Tibial nerve (tissue), 3 donors: Measurements from ENCODE around the gene HES2.

Source experiments
- POLR2A ChIP-seq, 2 donors: fragments of 450-650 bp; IDR thresholded peaks; one replicate each; pipeline ENCODE4 v1.6.1; 2017; ENCODE audit warnings: antibody characterized with exemption in 2 of 2, mild to moderate bottlenecking in 2 of 2, moderate library complexity in 2 of 2
- TF ChIP-seq, protein P1 (sequence below), 5 experiments: fragments of 200-600 bp in 3 of 5; fragments of 450-650 bp in 2 of 5; sonication (generic) in 3 of 5; IDR thresholded peaks; one replicate each; pipeline ENCODE4 v1.5.1; 2016 to 2019; ENCODE audit warnings: antibody characterized with exemption in 5 of 5, mild to moderate bottlenecking in 3 of 5, moderate library complexity in 2 of 5

DNA sequence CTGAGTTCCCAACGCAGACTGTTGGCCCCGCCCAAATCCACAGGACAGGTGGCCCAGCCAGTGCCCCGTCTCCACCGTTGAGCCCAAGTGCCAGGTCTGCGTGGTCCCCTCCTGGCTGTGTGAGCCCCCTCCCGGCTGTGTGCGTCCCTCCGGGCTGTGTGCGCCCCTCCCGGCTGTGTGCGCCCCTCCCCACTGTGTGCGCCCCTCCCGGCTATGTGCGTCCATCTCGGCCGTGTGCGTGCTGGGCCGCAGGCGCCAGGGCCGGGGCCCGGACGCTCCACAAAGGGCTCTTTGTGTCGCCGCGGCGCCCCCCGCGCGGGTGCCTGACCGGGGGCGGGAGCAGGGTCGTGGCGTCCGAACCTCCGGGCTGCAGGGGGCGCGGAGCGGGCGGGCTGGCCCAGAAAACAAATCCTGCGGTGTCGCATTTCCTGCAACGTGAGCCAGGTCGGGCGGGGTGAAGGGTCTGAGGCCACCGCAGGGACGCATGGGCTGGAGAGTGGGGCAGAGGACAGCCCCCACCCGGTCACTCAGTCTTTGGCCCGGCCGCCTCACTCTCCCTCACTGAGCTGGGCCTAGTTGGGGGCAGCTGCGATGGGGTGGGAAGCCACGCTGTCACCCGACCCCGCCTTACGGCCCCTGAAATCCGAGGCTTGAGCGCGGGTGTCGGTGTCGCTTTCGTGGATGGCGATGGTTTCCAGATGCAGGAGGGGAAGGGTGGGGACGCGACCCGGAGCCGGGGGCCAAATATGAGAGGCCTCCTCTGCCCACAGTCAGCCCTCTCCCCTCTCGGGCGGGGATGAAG is 27.5 kb upstream of the HES2 start:
- TF ChIP-seq, protein P1, sequence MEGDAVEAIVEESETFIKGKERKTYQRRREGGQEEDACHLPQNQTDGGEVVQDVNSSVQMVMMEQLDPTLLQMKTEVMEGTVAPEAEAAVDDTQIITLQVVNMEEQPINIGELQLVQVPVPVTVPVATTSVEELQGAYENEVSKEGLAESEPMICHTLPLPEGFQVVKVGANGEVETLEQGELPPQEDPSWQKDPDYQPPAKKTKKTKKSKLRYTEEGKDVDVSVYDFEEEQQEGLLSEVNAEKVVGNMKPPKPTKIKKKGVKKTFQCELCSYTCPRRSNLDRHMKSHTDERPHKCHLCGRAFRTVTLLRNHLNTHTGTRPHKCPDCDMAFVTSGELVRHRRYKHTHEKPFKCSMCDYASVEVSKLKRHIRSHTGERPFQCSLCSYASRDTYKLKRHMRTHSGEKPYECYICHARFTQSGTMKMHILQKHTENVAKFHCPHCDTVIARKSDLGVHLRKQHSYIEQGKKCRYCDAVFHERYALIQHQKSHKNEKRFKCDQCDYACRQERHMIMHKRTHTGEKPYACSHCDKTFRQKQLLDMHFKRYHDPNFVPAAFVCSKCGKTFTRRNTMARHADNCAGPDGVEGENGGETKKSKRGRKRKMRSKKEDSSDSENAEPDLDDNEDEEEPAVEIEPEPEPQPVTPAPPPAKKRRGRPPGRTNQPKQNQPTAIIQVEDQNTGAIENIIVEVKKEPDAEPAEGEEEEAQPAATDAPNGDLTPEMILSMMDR (IDR thresholded peaks at IDR 0.05), result no peak
- no peak for TF ChIP-seq POLR2A (IDR thresholded peaks at IDR 0.05)
